Astrocyte (in vitro differentiated cells and primary cell): ENCODE measurements around the gene LCN2.

Source experiments
- EZH2 ChIP-seq: IDR thresholded peaks from 2 replicates; pipeline ENCODE4 v1.6.1; 2012; ENCODE audit warnings: mild to moderate bottlenecking, low read length, inconsistent platforms; ENCODE audit not compliant: insufficient read depth
- TF ChIP-seq, protein P1 (sequence below): IDR thresholded peaks from 2 replicates; pipeline ENCODE4 v1.5.1; 2011; ENCODE audit warnings: low read depth, mild to moderate bottlenecking, inconsistent platforms, low read length, moderate library complexity; ENCODE audit not compliant: insufficient read depth

DNA sequence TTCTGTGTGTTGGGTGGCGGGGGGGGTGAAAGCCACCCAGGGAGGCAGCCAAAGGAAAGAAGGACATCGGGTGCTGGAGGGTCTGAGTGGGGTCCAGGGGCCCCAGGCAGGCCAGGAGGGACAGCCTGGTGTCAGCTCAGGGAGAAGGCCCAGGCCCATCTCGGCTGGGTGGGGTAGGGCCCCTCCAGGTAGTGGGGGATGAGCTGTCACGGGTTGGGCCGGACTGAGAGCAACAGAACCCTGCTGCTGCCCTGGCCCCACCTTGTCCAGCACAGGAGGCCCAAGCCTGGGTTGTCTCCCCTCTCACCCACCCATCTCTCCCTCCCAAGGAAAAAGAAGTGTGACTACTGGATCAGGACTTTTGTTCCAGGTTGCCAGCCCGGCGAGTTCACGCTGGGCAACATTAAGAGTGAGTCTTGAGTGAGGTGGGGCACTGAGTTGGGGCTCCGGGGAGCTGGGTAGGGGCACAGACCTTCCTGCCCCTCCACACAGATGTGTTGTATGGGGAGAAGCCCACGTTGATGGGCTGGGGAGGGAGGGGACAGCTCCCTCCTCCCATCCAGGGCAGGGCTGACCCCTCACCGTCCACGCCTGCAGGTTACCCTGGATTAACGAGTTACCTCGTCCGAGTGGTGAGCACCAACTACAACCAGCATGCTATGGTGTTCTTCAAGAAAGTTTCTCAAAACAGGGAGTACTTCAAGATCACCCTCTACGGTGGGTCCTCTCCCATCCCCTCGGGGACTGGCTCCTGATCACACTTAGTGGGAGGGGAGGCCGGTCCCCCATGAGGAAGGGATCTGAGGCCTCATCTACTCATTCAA, 2.3 kb downstream of the LCN2 start:
- TF ChIP-seq, protein P1, sequence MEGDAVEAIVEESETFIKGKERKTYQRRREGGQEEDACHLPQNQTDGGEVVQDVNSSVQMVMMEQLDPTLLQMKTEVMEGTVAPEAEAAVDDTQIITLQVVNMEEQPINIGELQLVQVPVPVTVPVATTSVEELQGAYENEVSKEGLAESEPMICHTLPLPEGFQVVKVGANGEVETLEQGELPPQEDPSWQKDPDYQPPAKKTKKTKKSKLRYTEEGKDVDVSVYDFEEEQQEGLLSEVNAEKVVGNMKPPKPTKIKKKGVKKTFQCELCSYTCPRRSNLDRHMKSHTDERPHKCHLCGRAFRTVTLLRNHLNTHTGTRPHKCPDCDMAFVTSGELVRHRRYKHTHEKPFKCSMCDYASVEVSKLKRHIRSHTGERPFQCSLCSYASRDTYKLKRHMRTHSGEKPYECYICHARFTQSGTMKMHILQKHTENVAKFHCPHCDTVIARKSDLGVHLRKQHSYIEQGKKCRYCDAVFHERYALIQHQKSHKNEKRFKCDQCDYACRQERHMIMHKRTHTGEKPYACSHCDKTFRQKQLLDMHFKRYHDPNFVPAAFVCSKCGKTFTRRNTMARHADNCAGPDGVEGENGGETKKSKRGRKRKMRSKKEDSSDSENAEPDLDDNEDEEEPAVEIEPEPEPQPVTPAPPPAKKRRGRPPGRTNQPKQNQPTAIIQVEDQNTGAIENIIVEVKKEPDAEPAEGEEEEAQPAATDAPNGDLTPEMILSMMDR = no peak
- TF ChIP-seq EZH2 = no peak
